IMR-90 (cell line): ENCODE measurements around the gene BRDT. TPM values are rescaled to one million over a fixed set of nuclear protein-coding genes. Genes with fewer than 3 reads are reported as not detected.

ENCODE experiments used
- ATAC-seq: fragments of 200-7000 bp; cut with Tn5 transposase; 2 replicates; pipeline ENCODE4 v1.9.1; 2020; ENCODE audit warnings: low read depth, mild to moderate bottlenecking, moderate library complexity
- BruUV-seq: library from RNA; stranded (reverse); fragments of 400-500 nt; replicated peaks from 2 replicates; lab custom pipeline; 2021; lab: Mats Ljungman, UMichigan
- CTCF ChIA-PET: fragments of 300-600 bp; formaldehyde crosslinking; extraction: SDS; loops from one replicate; lab custom pipeline; 2021; ENCODE audit warnings: antibody characterized with exemption; lab: Yijun Ruan, JAX
- POLR2A ChIA-PET: fragments of 300-600 bp; sonication (Branson Sonifier 250); formaldehyde crosslinking; loops from one replicate; lab custom pipeline; 2022; ENCODE audit warnings: antibody characterized with exemption; ENCODE audit not compliant: unreplicated experiment; lab: Charles Lee
- DNase-seq: peaks from one replicate; pipeline ENCODE4 v3.0.0; 2013
- H2AFZ ChIP-seq: replicated peaks from 2 replicates; pipeline ENCODE3; 2013; ENCODE audit warnings: low read length, mild to moderate bottlenecking; ENCODE audit not compliant: poor library complexity
- H2AK5ac ChIP-seq: 2 replicates; pipeline ENCODE4 v1.6.1; 2013; ENCODE audit warnings: low read depth, low read length, inconsistent platforms
- H2AK9ac ChIP-seq: replicated peaks from 2 replicates; pipeline ENCODE3; 2013; ENCODE audit warnings: mild to moderate bottlenecking, low read depth, low read length, moderate library complexity; ENCODE audit not compliant: poor library complexity
- H2BK120ac ChIP-seq: 2 replicates; pipeline ENCODE4 v1.6.1; 2013; ENCODE audit warnings: low read depth, low read length, inconsistent platforms
- H2BK15ac ChIP-seq: 3 replicates; pipeline ENCODE4 v1.6.1; 2013; ENCODE audit warnings: low read depth, low read length, inconsistent platforms
- H2BK20ac ChIP-seq: 2 replicates; pipeline ENCODE4 v1.6.1; 2013; ENCODE audit warnings: low read depth, mild to moderate bottlenecking, inconsistent platforms, low read length, moderate library complexity
- H2BK5ac ChIP-seq: 2 replicates; pipeline ENCODE4 v1.6.1; 2013; ENCODE audit warnings: mild to moderate bottlenecking, low read depth, low read length, inconsistent platforms; ENCODE audit not compliant: poor library complexity, severe bottlenecking
- H3K14ac ChIP-seq: replicated peaks from 2 replicates; pipeline ENCODE4 v1.6.1; 2013; ENCODE audit warnings: low read depth, low read length, inconsistent platforms
- H3K18ac ChIP-seq: 2 replicates; pipeline ENCODE4 v1.6.1; 2013; ENCODE audit warnings: low read depth, low read length, control low read depth
- H3K23ac ChIP-seq: 2 replicates; pipeline ENCODE4 v1.6.1; 2013; ENCODE audit warnings: low read depth, low read length, inconsistent platforms
- H3K27ac ChIP-seq: 2 replicates; pipeline ENCODE4 v1.5.1; 2013; ENCODE audit warnings: mild to moderate bottlenecking, control low read depth, low read length; ENCODE audit not compliant: insufficient read depth
- H3K27me3 ChIP-seq: 2 replicates; pipeline ENCODE4 v1.6.1; 2013; ENCODE audit warnings: low read length; ENCODE audit not compliant: control insufficient read depth, insufficient read depth
- H3K36me3 ChIP-seq: 2 replicates; pipeline ENCODE4 v1.6.1; 2013; ENCODE audit warnings: low read length, mixed read lengths; ENCODE audit not compliant: control insufficient read depth, insufficient read depth
- H3K4ac ChIP-seq: 2 replicates; pipeline ENCODE4 v1.6.1; 2013; ENCODE audit warnings: low read depth, low read length, inconsistent platforms
- H3K4me1 ChIP-seq: 2 replicates; pipeline ENCODE4 v1.6.1; 2013; ENCODE audit warnings: low read length, mixed read lengths; ENCODE audit not compliant: control insufficient read depth, insufficient read depth
- H3K4me2 ChIP-seq: 2 replicates; pipeline ENCODE4 v1.6.1; 2013; ENCODE audit warnings: low read depth, mild to moderate bottlenecking, control low read depth, low read length, moderate library complexity
- H3K4me3 ChIP-seq: 2 replicates; pipeline ENCODE4 v1.5.1; 2013; ENCODE audit warnings: low read depth, mild to moderate bottlenecking, control low read depth, low read length, moderate library complexity; ENCODE audit not compliant: insufficient read depth
- H3K56ac ChIP-seq: 2 replicates; pipeline ENCODE4 v1.6.1; 2013; ENCODE audit warnings: low read length, inconsistent platforms; ENCODE audit not compliant: insufficient read depth; ENCODE audit errors: extremely low read depth
- H3K79me1 ChIP-seq, 2 experiments: 2 replicates each; pipeline ENCODE4 v1.6.1; 2013; ENCODE audit warnings: low read length in 2 of 2, inconsistent platforms in 1 of 2, low read depth in 1 of 2
- H3K9ac ChIP-seq: 2 replicates; pipeline ENCODE4 v1.6.1; 2013; ENCODE audit warnings: low read depth, low read length, control low read depth
- H3K9me1 ChIP-seq: 2 replicates; pipeline ENCODE4 v1.6.1; 2013; ENCODE audit warnings: low read length, inconsistent platforms; ENCODE audit not compliant: insufficient read depth
- H3K9me3 ChIP-seq: 2 replicates; pipeline ENCODE4 v1.6.1; 2013; ENCODE audit warnings: low read length; ENCODE audit not compliant: control insufficient read depth, insufficient read depth
- H4K20me1 ChIP-seq: 2 replicates; pipeline ENCODE4 v1.6.1; 2013; ENCODE audit warnings: low read length, inconsistent platforms; ENCODE audit not compliant: insufficient read depth
- H4K5ac ChIP-seq: 2 replicates; pipeline ENCODE4 v1.6.1; 2013; ENCODE audit warnings: mild to moderate bottlenecking, low read depth, low read length, control low read depth
- H4K8ac ChIP-seq, 2 experiments: 2 replicates each; pipeline ENCODE4 v1.6.1; 2013; ENCODE audit warnings: low read depth in 2 of 2, low read length in 2 of 2, control low read depth in 1 of 2, inconsistent platforms in 1 of 2
- H4K91ac ChIP-seq: 2 replicates; pipeline ENCODE4 v1.6.1; 2013; ENCODE audit warnings: low read depth, low read length, inconsistent platforms; ENCODE audit not compliant: insufficient read depth
- CEBPB ChIP-seq: IDR thresholded peaks from 2 replicates; pipeline ENCODE4 v1.6.1; 2012; ENCODE audit warnings: low read depth, low read length, improper control_type of control experiment
- MAFK ChIP-seq: IDR thresholded peaks from 2 replicates; pipeline ENCODE4 v1.6.1; 2012; ENCODE audit warnings: low read depth, low read length, improper control_type of control experiment
- WGBS, 2 experiments: methylation state at CpG; one replicate each; pipeline versions ENCODE4 v1.1.5 to v1.1.7; 2013; ENCODE audit warnings: missing lambda C conversion rate in 2 of 2; ENCODE audit not compliant: insufficient read length in 1 of 2; ENCODE audit errors: extremely low coverage in 2 of 2; 5-methylcytosine and 5-hydroxymethylcytosine counted together
- dilution Hi-C: fragments of 300-500 bp; cut with HindIII; formaldehyde crosslinking; loops from one replicate; pipeline ENCODE4 v1.14.3; 2018; ENCODE audit warnings: low sequenced_read_pairs; ENCODE audit not compliant: unreplicated experiment
- in situ Hi-C: fragments of 300-500 bp; cut with MboI; formaldehyde crosslinking; loops from 3 replicates; pipeline ENCODE4 v1.14.3; 2019; ENCODE audit warnings: low sequenced_read_pairs, inconsistent platforms, mixed read lengths
- intact Hi-C: fragments of 100-400 bp; cut with micrococcal nuclease; formaldehyde crosslinking; loops from 2 replicates; pipeline ENCODE4 v1.10.0; 2022
- polyA plus RNA-seq, 3 experiments: library from polyadenylated mRNA; depleted of rRNA; stranded (reverse); fragments of >200 nt; gene quantifications; 2 replicates each; pipeline ENCODE4 v1.2.3, GENCODE V29; 2012; ENCODE audit warnings: low replicate concordance in 1 of 3
- total RNA-seq: library from RNA; depleted of rRNA; stranded (reverse); fragments of >200 nt; gene quantifications from 2 replicates; pipeline ENCODE4 v1.2.3, GENCODE V29; 2012
- TF ChIP-seq, protein P1 (sequence below): conservative IDR thresholded peaks from 2 replicates; pipeline ENCODE4 v1.5.1; 2012; ENCODE audit warnings: mild to moderate bottlenecking, low read depth, low read length, improper control_type of control experiment

The BRDT gene
- total and polyA plus RNA-seq, 2 of the 4 experiments (the other 2 are of a cell fraction): not detected

DNA sequence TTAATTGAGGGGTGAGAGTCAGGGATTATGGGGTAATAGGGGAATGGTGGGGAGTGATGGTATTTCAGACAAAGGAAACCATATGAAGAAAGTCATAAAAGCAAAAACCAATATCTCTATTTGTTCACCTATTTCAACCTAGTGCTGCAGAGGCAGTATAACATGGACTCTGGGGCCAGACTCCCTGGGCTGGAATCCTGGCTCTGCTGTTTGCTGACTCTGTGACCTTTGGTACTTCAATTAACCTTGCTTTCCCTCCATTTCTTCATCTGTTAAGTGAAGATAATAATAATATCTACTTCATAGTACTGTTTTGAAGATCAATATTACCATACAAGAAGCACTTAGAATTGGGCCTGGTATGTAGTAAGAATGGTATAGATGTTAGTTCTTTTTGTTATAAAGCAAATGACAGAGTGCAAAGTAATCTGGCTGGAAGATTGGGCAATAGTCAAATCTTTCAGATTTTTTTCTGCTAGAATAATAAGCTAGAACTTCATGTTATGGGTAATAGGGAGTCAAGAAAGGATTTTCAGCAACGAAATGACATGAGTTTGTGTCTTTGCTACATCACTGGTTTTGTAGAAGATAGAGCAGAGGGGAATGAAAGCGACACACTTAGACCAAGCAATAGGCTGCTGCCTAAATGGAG lies 89.6 kb downstream of the BRDT start:
- Histone ChIP-seq H2AK9ac (no peak overlapping the region), H3K9me3 (no peaks in the 10 kb centered on the region), H3K56ac (no peak overlapping the region), H4K8ac (no peak overlapping the region), H2AK5ac (no peak overlapping the region), H3K27ac (no peak overlapping the region), H3K23ac (no peak overlapping the region), H3K18ac (no peak overlapping the region), H3K9ac (no peak overlapping the region), H2BK15ac (no peak overlapping the region), H3K79me1 (no peaks in the 10 kb centered on the region), H3K27me3 (no peaks in the 10 kb centered on the region), H3K4me2 (no peak overlapping the region), H3K4me3 (no peak overlapping the region), H3K4me1 (peaks cover 3% of the 10 kb centered on the region; the same call in 1 of the 2 replicates), H2BK120ac (no peak overlapping the region), H4K91ac (no peak overlapping the region), H4K5ac (no peak overlapping the region), H3K4ac (no peak overlapping the region), H2AFZ (no peak overlapping the region), H2BK5ac (no peak overlapping the region), H2BK20ac (no peak overlapping the region), H3K36me3 (no peaks in the 10 kb centered on the region), H3K9me1 (no peaks in the 10 kb centered on the region), H3K14ac (no peak overlapping the region), H4K20me1 (no peaks in the 10 kb centered on the region)
- intact Hi-C loops (no loop called here), in situ Hi-C loops (no loop called here), dilution Hi-C loops (no loop called here)
- no TSS peak for BruUV-seq
- ChIA-PET CTCF (interaction anchor here (0.6 kb wide), 1 partner anchor 20 kb away, joined by 4 read pairs; no protein-coding TSS in a partner anchor), POLR2A (interaction anchor here (0.5 kb wide), 1 partner anchor 43 kb away, joined by 4 read pairs; no protein-coding TSS in a partner anchor)
- peak; percentile 84 for TF ChIP-seq CEBPB
- TF ChIP-seq, protein P1, sequence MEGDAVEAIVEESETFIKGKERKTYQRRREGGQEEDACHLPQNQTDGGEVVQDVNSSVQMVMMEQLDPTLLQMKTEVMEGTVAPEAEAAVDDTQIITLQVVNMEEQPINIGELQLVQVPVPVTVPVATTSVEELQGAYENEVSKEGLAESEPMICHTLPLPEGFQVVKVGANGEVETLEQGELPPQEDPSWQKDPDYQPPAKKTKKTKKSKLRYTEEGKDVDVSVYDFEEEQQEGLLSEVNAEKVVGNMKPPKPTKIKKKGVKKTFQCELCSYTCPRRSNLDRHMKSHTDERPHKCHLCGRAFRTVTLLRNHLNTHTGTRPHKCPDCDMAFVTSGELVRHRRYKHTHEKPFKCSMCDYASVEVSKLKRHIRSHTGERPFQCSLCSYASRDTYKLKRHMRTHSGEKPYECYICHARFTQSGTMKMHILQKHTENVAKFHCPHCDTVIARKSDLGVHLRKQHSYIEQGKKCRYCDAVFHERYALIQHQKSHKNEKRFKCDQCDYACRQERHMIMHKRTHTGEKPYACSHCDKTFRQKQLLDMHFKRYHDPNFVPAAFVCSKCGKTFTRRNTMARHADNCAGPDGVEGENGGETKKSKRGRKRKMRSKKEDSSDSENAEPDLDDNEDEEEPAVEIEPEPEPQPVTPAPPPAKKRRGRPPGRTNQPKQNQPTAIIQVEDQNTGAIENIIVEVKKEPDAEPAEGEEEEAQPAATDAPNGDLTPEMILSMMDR: no peak
- TF ChIP-seq MAFK: no peak
- WGBS, 2 experiments: 60% methylated on average over 1 of the region's 2 CpGs; no CpG with 5 or more reads in 1 of the 2 experiments
- DNase-seq: peak; percentile 35
- peak; percentile 56 for ATAC-seq
